Esophagus muscularis mucosa (tissue), 4 donors: Measurements from ENCODE around the gene RALGPS2.

Experiments used
- EP300 ChIP-seq: sonication (generic); formaldehyde crosslinking; IDR thresholded peaks from one replicate; pipeline ENCODE4 v1.6.1; 2017; ENCODE audit warnings: antibody characterized with exemption
- POLR2A ChIP-seq: fragments of 450-650 bp; IDR thresholded peaks from one replicate; pipeline ENCODE4 v1.6.1; 2017; ENCODE audit warnings: antibody characterized with exemption, moderate library complexity, mild to moderate bottlenecking, low read depth
- POLR2AphosphoS5 ChIP-seq, 2 donors: sonication (generic); formaldehyde crosslinking; IDR thresholded peaks; one replicate each; pipeline ENCODE4 v1.6.1; 2017; ENCODE audit warnings: antibody characterized with exemption in 2 of 2
- TF ChIP-seq, protein P1 (sequence below), 3 experiments: fragments of 200-600 bp in 2 of 3; fragments of 450-650 bp in 1 of 3; sonication (generic) in 2 of 3; IDR thresholded peaks; one replicate each; pipeline ENCODE4 v1.5.1; 2017 to 2019; ENCODE audit warnings: antibody characterized with exemption in 3 of 3, mild to moderate bottlenecking in 2 of 3, moderate library complexity in 1 of 3

DNA sequence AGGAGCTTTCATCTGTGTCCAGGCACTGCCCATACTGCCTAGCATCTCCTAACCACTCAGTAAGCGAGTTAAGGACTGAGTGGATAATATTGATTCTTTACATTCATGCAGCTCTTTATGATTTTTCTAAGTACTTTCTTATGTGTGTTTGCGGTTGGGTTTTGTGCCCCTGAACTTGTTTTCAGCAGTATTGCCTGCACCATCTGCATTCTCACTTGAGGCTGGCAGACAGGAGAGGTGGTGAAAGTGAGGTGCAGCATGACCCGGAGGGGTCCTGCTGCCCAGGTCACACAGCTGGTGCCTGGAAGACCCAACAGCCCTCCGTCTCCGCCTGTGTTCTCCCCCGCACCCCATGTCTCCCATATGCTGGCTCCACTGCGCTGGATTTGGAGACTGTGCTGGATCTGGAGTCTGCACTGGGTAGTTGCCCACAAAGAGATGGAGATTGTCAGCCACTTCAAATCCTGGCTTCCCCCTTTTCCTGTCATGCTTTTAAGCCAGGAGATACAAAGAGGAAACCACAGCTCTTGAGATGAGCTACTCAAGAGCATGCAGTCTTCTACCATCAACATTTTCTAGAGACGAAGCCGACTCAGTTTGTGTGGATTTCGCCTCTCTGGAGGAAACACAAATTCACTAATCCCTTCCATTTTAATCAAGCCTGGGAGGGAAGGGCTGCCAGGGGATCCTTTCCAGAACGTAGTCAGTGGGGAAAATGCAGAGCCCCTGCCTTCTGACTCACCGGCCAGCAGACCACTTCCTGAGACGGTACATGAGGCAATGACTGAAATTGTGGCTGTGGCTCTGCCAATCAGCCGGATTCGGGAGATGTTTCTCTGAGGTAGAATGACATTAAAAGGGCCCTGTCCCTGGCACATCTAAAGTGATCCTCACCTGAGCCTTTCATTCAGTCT, 217.5 kb downstream of the RALGPS2 start:
- TF ChIP-seq, protein P1, sequence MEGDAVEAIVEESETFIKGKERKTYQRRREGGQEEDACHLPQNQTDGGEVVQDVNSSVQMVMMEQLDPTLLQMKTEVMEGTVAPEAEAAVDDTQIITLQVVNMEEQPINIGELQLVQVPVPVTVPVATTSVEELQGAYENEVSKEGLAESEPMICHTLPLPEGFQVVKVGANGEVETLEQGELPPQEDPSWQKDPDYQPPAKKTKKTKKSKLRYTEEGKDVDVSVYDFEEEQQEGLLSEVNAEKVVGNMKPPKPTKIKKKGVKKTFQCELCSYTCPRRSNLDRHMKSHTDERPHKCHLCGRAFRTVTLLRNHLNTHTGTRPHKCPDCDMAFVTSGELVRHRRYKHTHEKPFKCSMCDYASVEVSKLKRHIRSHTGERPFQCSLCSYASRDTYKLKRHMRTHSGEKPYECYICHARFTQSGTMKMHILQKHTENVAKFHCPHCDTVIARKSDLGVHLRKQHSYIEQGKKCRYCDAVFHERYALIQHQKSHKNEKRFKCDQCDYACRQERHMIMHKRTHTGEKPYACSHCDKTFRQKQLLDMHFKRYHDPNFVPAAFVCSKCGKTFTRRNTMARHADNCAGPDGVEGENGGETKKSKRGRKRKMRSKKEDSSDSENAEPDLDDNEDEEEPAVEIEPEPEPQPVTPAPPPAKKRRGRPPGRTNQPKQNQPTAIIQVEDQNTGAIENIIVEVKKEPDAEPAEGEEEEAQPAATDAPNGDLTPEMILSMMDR (IDR thresholded peaks at IDR 0.05), result no peak
- TF ChIP-seq EP300 (no peak), POLR2A (no peak), POLR2AphosphoS5 (IDR thresholded peaks at IDR 0.05) (no peak)
